NCI-H82 treated with DMSO at 0.1 percent for 48 hours (cell line): Measurements from ENCODE around the gene SNX24.
"Not testable (repeated sequence)": the region's sequence is repeated elsewhere in the genome, so short reads cannot be mapped to it uniquely, and the experiment has no call there.

Source experiments
- DNase-seq: peaks from one replicate; lab custom pipeline; 2025; ENCODE audit not compliant: unreplicated experiment; lab: John Stamatoyannopoulos, UW

Gene SNX24

DNA sequence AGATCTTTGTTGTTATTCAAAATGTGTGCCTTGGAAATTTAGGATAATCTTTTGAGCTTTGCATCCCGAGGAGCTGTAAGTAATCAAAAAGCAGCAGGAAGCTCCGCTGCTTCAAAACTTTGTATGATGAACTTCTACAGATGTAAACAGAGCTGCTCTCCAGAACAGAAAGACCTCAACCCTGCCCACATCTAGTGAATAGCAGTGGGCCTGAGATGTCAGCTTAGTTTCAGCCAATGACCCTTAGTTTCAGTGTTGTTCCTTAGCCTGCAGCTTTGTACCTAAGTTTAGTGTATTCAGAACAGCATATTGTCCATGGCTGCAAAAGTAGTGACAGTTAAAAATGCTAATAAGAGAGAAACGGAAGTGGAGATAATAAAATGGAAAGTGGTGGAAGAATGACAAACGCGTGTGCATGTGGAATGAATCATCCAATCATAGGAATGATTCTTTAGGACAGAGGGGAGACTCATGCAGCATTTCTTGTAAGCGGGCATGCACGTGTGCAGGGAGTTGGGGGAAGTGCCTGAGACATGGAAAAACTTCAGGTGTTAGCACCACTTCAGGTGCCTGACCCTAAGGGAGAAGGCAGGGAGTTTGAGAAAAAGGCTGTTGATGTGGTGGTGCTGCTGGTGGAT lies 24.9 kb downstream of the SNX24 start:
- no peak for DNase-seq

DNA sequence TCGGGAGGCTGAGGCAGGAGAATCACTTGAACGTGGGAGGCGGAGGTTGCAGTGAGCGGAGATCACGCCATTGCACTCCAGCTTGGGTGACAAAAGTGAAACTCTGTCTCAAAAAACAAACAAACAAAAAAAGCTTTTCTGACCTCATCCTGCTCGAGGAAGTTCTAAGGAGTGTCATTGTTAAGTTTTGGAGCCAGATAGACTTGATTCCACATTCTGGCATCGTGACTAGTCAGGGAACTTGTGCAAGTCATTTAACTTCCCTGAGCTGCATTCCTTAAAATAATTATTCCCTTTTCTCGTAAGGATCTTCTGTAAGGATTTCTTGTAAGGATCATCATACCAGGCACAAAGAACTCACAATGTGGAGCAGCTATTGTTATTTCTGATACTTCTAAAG lies 26.2 kb downstream of the SNX24 start:
- DNase-seq = no peak

DNA sequence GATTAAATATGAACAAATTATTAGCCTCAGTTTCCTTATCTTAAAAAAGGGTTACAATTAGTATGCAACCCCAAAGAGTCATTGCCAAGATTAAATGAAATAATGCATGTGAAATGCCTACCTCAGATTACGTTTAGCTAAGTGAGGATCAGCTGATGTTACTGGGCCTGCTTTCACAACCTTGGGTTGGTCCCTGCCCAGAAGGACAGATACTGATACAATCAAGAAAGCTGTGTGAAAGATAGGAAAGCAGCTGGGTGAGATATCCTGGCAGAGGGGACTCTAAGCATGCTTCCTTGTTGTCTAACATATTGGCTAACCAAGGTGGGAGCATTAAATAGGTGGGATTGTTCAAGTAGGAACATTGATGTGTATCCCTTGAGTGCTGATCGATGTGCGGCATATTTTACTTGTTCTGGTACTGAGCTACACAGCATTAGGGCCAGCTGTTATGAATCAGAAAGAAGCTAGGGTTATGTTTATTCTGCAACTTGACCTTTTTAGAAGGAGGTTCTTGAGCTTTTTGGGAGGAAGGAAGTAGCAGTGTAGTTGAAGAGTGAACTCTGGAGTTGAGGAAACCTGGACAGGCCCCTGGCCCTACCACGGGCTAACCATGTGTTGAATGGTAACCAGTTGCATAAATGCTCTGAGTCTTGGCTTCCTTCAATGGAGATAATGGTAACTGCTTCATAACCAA lies 28.9 kb downstream of the SNX24 start:
- DNase-seq = no peak

DNA sequence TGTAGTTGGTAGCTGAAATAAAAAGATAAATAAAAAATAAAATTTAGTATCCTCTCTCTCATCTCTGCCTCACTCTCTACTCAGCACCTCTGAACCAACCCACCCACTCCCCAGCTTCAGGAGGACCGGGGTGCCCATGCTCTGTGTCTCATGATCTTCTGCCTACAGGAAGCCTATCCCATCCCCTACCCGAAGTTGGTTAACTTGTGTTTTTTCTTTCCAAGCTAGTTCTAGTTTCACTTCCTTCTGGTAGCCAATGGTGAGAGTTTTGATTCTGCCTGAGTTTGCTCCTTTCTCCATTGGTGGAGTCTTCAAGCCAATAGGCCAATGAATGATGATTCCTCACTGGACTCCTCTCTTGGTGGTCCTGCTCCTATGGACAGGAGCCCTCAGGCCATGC lies 32.1 kb downstream of the SNX24 start:
- DNase-seq = no peak

DNA sequence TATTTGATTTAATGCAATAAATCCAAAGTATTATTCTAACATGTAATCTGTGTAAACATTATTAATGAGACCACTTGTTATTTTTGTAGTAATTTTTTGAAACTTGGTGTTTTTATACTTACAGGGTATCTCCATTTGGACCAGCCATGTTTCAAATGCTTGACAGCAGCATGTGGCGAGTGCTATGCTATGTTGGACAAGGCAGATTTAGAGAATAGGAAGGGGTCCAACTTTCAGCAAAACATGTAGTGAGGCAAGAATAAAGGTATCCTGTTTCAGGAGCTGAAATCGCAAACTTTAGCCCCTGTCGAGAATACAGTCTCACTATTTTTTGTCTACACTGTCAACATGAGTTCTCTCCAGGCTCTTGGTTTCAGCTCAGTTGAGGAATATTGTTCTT lies 33.7 kb downstream of the SNX24 start:
- DNase-seq = no peak

DNA sequence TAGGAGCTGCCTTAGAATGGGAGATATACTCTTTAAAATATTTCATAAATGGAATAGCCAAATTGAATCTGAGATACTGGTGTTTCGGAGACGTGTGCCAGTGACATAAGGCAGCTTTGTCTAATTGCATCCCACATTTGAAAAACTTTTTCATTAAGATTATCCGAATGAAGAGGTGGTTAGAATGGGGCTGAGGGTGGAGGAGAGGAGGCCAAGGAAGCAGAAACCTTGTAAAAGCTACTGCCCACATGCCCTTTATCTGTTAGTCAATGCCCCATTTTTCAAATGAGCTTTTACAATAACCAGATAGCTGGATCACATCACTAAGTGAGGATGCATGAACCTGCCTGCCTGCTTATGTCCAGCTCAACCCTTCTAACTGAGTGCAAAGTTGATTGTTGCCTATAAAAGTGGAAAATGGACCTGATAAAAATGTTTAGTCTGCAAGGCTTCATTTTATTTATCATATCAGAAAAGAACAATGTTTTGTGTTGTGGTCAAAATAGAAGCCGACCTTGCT lies 34.8 kb downstream of the SNX24 start:
- DNase-seq = no peak

DNA sequence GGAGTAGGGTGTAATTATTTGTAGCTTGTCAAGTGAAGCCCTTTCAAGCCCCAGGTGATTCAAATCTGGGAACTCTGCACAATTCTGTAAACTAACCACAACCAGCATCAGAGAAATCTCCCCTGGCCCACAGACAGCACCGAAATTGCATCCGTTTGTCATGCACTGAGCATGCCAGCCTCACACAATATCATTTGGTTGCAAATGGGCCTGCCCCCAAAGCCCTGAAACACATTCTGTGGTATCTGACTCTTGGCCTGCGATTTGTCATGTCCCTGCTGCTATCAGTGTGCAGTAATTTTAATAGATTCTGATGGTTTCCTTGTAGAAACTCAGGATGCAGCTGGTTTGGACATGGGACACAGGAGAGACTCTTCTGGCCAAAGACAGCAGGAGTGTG lies 35.3 kb downstream of the SNX24 start:
- no peak for DNase-seq

DNA sequence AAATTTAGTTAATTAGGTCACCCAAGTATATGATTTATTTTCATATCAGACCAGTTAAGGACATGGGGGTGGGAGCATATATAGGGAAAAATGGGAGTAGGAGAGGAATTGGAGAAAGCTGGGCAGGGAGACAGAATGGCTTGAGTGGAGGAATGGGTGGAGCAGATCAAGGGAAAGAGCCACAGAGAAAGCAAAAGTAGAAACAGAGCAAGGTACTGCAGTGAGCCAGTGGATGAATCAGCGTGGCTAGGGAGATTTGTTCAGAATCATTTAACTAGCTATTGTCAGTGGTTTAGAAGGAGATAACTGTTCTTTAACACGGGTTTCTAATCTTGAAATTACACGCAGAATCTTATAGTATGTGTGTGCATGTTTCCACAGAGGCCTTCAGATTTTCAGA lies 37.4 kb downstream of the SNX24 start:
- DNase-seq = no peak

DNA sequence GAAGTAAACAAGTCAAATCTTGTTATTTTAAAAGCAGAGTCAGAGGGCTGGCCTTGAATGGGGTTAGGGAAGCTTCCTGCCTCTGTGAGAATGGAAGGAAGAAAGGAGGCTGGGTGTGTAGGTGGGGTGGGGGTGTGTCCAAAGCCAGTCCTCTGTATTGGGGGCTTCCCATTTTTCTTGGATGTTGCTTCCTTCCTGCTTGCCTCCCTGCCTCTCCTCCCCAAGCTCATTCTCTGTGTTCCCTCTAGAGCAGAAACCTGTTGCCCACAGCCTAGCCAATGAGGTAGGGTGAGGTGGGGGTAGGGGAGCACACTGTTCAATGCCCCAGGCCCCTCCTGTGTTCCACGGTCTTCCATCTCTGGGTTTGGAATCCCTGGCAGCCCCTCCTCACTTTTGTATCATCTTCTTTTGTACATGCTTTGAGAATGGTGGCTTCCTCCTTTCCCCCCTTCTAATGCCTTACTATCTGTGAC lies 39.7 kb downstream of the SNX24 start:
- no peak for DNase-seq

DNA sequence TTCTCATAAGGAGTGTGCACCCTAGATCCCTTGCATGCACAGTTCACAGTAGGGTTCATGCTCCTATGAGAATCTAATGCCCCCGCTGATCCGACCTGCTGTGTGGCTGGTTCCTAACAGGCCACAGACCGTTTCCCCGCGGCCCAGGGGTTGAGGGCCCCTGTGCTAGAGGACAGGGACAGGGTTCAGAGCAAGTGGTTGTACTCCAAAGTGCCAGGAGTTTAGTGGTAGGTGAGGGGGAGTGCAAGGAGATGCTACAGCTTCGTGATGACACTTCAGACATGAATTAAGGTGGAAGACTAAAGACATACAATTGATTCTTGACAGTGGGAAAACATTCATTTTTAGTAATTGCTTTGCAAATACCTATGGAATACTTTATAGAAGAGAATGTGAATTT lies 40.5 kb downstream of the SNX24 start:
- DNase-seq = no peak

DNA sequence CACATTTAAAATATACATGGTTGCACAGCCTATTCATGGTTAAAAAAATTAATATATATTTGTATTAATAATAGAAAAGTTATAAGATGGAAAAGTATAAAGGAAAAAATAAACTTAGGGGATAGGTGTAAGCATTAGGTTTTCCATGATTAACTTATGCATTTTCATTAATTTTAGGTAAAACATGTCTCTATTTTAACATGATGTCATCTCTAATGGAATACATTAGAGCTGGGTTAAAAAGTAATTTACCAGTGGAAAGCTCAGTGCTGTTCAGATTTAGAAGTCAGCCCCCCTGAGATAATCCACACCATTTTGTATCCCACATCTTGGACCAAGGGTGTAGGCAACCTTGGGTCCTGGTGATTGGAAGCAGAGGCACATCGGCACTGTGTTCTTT lies 49.7 kb downstream of the SNX24 start:
- no peak for DNase-seq

DNA sequence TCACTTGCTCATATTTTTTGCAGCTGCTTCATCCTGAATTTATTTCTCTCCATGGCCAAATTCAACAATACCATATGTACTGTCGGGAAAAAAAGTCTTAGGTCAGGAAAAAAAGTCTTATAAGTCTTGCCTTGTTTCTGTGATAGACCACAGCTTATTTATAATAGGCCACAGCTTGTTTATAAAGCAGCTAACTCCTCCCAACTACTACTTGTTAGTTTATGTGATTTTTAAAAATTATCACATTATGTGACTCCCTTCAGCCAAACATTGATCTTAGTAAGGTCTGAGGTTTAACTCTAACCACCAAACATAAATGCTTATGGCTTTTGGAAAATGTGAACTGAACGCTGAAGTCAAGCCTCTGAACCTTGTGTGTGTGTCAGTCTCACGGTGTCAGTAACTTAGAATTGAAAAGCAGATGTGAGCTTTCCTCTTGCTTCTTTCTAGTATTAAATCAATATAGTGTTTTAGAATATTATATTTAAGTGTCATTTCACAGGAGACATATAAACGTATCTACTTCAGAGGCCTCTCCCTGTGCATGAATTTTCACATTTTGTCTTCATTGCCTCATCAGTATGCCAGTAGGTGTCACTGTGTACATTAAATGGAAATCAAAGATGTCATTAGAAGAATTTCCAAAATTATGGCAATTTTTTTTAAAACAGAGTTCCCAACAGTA lies 51.3 kb downstream of the SNX24 start:
- DNase-seq = no peak

DNA sequence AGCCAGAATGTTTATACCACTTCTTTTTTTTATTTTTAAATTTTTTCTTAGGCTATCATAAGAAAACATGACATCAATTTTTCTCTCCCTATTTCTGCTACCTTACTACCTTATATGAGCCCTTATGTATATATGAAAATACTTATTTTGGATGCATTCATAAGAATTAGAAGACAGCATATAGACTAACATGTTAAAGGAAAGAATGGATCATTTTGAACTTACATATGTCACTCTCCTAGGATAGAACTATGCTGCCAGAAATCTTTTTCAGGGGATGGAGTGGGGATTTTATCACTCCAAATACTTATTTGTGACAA lies 51.8 kb downstream of the SNX24 start:
- DNase-seq = no peak

DNA sequence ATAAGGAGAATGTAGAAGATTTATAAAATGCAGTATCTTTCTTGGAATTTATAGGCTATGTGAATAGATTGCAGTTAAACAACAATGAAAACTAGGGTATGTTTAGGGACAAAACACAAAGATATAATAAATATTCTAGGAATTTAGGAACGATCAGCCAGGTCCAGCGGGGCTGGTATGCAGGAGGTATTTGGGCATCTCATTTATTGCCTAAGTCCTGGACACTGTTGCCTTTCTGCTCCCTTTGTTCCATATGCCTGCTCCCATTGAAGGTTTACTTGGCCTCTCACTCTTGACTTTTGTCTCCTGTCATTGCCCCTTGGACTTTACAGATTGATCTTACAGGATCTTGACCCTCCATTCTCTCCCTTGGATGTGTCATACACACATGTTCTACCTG lies 55.9 kb downstream of the SNX24 start:
- DNase-seq = no peak

DNA sequence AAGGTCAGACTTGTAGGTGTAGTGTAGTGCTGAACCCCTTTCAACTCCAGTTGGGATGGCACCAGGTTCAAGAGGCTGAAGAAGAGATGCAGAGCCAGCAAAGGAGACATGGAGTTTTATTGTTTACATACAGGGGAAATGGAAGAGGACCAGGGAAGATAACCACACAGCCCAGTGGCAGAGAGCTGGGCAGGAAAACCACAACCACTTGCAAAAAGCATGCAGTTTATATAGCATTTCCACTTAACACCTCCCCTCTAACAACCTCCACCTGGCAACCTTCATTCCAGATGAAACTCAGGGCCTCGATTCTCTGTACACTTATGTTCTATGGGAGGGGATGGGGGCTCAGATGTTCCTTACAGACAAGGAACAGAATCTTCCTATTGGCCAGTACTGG lies 56.9 kb downstream of the SNX24 start:
- no peak for DNase-seq

DNA sequence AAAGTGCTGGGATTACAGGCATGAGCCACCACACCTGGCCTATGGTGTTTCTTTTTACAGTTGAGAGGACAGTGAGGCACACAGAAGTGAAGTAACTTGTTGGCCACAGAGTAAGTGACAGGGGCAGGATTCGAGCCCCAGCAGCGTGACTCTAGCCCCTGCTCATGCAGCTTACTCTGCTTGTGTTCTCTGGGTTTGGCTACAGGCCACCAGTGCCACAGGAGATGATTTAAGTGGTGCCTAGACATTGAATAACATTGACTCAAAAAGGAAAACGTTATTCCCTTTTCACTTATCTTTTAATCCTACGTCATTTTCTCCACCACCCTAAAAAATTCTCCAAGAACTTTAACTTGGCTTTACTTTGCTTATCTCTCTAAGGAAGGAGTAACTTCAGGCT lies 61.4 kb downstream of the SNX24 start:
- no peak for DNase-seq

DNA sequence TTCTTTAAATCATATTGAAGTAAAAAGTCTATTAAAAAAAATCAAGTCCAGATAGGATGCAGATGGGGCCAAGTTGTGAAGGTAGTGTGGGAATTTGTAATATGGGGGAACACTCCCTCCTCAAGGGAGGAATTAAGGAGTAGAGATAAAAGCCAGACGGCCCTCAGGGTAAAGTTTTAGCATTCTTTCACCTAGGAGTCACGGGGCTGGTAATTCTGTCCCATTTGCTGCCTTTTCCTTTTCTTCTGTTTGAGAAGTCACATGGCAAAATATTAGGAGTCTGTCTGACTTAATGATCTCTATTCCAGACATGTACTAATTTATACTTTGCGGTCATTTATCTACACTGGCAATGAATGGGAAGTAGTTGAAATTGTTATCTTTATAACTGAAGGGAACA lies 61.9 kb downstream of the SNX24 start:
- DNase-seq = no peak

DNA sequence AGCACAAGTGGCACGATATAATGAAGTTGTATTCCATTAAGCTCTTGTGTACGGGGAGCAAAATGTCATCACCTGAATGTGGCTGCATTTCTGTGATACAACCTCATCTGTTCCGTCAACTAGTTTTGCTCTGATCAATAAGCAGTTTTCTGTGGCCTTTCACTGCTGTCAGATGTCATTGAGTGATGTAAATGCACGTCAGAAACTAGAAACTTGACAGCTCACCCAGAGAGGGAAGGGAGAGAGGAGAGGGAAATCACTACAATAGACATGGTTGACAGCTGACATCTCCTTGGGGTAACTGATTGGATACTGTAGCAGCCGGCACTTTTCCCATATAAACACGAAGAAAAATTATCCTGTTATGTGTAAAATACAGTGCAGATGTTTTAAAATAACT lies 62.7 kb downstream of the SNX24 start:
- DNase-seq = no peak

DNA sequence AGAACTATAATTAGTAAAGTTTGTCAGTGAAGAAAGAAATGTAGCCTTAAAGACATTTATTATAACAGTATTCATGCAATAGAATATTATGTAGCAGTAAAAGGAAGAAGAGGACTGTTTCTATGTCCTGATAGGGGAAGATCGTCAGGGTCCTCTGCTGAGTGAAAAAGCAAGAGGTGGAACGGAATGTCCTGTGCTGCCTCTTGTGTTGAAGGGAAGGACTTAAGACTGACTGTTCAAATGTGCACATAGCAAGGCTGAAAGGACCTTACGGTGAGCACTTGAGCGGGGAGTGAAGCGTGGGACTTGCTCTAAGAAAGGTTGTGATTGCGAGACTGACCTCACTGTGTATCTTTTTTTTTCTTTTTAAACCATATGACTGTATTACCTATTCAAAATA lies 63.2 kb downstream of the SNX24 start:
- DNase-seq = no peak

DNA sequence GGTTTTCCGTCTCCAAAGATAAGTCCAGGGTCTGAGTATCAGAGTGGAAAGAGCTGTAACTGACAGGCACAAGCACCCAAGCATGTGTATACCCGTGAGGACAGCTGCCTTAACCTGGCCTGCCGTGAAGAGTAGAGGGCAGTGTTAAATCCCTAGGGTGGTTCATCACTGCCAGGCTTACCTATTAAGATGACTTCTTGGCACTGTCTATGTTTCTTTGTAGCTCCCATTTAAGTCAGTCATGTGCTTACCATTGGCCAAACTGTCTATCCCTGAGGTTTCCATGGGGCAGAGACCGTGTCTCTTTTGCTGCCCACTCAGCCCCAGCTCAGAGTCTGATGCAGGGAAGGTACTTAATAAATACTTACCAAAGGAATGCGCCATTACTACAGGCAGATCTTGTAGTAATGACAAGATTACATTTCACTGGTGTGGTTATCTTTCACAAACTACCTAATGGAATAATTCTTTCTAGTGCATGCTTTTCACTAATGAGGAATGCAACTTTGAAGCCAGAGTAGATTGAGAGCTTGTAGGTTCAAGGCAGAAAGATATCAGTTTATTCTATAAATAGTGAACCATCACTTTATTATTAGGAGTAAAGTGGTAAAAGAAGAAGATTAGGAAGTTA lies 64.2 kb downstream of the SNX24 start:
- no peak for DNase-seq

DNA sequence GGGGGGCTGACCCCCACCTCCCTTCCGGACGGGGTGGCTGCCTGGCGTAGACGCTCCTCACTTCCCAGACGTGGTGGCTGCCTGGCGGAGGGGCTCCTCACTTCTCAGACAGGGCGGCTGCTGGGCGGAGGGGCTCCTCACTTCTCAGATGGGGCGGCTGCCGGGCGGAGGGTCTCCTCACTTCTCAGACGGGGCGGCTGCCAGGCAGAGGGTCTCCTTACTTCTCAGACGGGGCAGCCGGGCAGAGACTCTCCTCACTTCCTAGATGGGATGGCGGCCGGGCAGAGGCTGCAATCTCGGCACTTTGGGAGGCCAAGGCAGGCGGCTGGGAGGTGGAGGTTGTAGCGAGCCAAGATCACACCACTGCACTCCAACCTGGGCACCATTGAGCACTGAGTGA lies 68.0 kb downstream of the SNX24 start:
- not testable (repeated sequence) for DNase-seq
